Trophoblast cell (in vitro differentiated cells and primary cell): ENCODE results near the gene PIK3R3.

Experiments
- DNase-seq, 2 donors: peaks; one replicate each; pipeline ENCODE4 v3.0.0-alpha.2; 2016
- H2AFZ ChIP-seq: 2 replicates; pipeline ENCODE4 v1.6.1; 2013; ENCODE audit warnings: low read length, moderate library complexity, mild to moderate bottlenecking; ENCODE audit not compliant: insufficient read depth, poor library complexity
- H2AK5ac ChIP-seq: 2 replicates; pipeline ENCODE4 v1.6.1; 2013; ENCODE audit warnings: mild to moderate bottlenecking, low read length
- H2BK120ac ChIP-seq: 2 replicates; pipeline ENCODE4 v1.6.1; 2013; ENCODE audit warnings: low read length, mild to moderate bottlenecking, moderate library complexity; ENCODE audit not compliant: insufficient read depth, poor library complexity
- H2BK12ac ChIP-seq: 2 replicates; pipeline ENCODE4 v1.6.1; 2013; ENCODE audit warnings: mild to moderate bottlenecking, low read length, moderate library complexity
- H2BK5ac ChIP-seq: 2 replicates; pipeline ENCODE4 v1.6.1; 2013; ENCODE audit warnings: low read length, low read depth, moderate library complexity, mild to moderate bottlenecking; ENCODE audit not compliant: poor library complexity
- H3K14ac ChIP-seq: 2 replicates; pipeline ENCODE4 v1.6.1; 2013; ENCODE audit warnings: mild to moderate bottlenecking, low read length
- H3K18ac ChIP-seq: 2 replicates; pipeline ENCODE4 v1.6.1; 2013; ENCODE audit warnings: mild to moderate bottlenecking, low read length
- H3K23ac ChIP-seq: 2 replicates; pipeline ENCODE4 v1.6.1; 2013; ENCODE audit warnings: low read length
- H3K27ac ChIP-seq: 2 replicates; pipeline ENCODE4 v1.5.1; 2013; ENCODE audit warnings: low read depth, mild to moderate bottlenecking, inconsistent platforms, low read length, moderate library complexity
- H3K27me3 ChIP-seq: 2 replicates; pipeline ENCODE4 v1.6.1; 2013; ENCODE audit warnings: inconsistent platforms, mild to moderate bottlenecking, low read length, moderate library complexity; ENCODE audit not compliant: insufficient read depth
- H3K36me3 ChIP-seq, 2 experiments: 1 replicate in 1 of 2; 2 replicates in 1 of 2; pipeline ENCODE4 v1.6.1; 2013; ENCODE audit warnings: low read length in 2 of 2, mild to moderate bottlenecking in 2 of 2, moderate library complexity in 1 of 2; ENCODE audit not compliant: insufficient read depth in 2 of 2, control insufficient read depth in 1 of 2
- H3K4ac ChIP-seq: 2 replicates; pipeline ENCODE4 v1.6.1; 2013; ENCODE audit warnings: low read depth, mild to moderate bottlenecking, low read length, moderate library complexity
- H3K4me1 ChIP-seq, 2 experiments: 1 replicate in 1 of 2; 2 replicates in 1 of 2; pipeline ENCODE4 v1.6.1; 2013; ENCODE audit warnings: low read length in 2 of 2, mild to moderate bottlenecking in 2 of 2, moderate library complexity in 1 of 2; ENCODE audit not compliant: insufficient read depth in 2 of 2, control insufficient read depth in 1 of 2
- H3K4me2 ChIP-seq: 2 replicates; pipeline ENCODE4 v1.6.1; 2013; ENCODE audit warnings: inconsistent platforms, mild to moderate bottlenecking, low read length, moderate library complexity
- H3K4me3 ChIP-seq: 2 replicates; pipeline ENCODE4 v1.5.1; 2013; ENCODE audit warnings: mild to moderate bottlenecking, low read depth, low read length, inconsistent platforms
- H3K79me1 ChIP-seq: one replicate; pipeline ENCODE4 v1.6.1; 2013; ENCODE audit warnings: low read length
- H3K79me2 ChIP-seq: 2 replicates; pipeline ENCODE4 v1.6.1; 2013; ENCODE audit warnings: low read length, mild to moderate bottlenecking; ENCODE audit not compliant: control insufficient read depth, insufficient read depth, poor library complexity
- H3K9ac ChIP-seq: 2 replicates; pipeline ENCODE4 v1.6.1; 2013; ENCODE audit warnings: mild to moderate bottlenecking, low read length
- H3K9me3 ChIP-seq: 2 replicates; pipeline ENCODE4 v1.6.1; 2013; ENCODE audit warnings: low read depth, mild to moderate bottlenecking, control low read depth, inconsistent platforms, low read length; ENCODE audit not compliant: insufficient read depth
- H4K12ac ChIP-seq: 2 replicates; pipeline ENCODE4 v1.6.1; 2013; ENCODE audit warnings: low read depth, mild to moderate bottlenecking, low read length, moderate library complexity
- H4K8ac ChIP-seq: 2 replicates; pipeline ENCODE4 v1.6.1; 2013; ENCODE audit warnings: low read depth, mild to moderate bottlenecking, low read length, moderate library complexity
- H4K91ac ChIP-seq: one replicate; pipeline ENCODE4 v1.6.1; 2013; ENCODE audit warnings: low read depth, mild to moderate bottlenecking, low read length, moderate library complexity
- WGBS: extraction: QIAGEN DNeasy Blood & Tissue Kit; methylation state at CpG from one replicate; pipeline ENCODE4 v1.1.7; 2013; ENCODE audit warnings: missing lambda C conversion rate; ENCODE audit not compliant: insufficient read length, insufficient coverage; ENCODE audit errors: extremely low coverage; 5-methylcytosine and 5-hydroxymethylcytosine counted together

Gene PIK3R3

DNA sequence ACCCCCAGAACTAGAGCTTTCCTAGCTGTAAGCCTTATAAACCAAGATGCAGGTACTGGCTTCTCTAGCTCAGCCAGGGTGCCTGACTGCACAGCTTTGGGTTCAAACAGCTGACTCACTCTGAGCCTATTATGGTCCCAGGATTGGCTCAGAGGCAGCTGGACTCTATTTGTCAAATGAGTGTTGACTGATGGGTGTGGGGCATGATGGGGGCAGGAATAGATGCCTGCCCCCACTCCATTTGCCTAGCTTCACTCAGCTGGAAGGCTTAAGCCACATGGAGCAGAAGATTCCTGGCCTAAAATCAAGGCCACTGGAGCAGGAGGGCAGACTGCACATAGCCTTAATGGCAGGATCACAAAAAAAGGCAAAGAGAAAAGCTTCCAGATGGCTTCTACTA is 90.5 kb downstream of the PIK3R3 start:
- H3K79me2 ChIP-seq: no peaks in the 10 kb centered on the region
- no peak overlapping the region for H3K9ac ChIP-seq
- H3K4me2 ChIP-seq: no peak overlapping the region
- no peak overlapping the region for H2BK12ac ChIP-seq
- H4K12ac ChIP-seq: no peak overlapping the region
- no peaks in the 10 kb centered on the region for H3K27me3 ChIP-seq
- no peaks in the 10 kb centered on the region for H3K9me3 ChIP-seq
- H2BK5ac ChIP-seq: no peak overlapping the region
- H3K79me1 ChIP-seq: no peaks in the 10 kb centered on the region
- H3K18ac ChIP-seq: no peak overlapping the region
- H4K8ac ChIP-seq: no peak overlapping the region
- H2AK5ac ChIP-seq: no peak overlapping the region
- H3K4ac ChIP-seq: no peak overlapping the region
- no peak overlapping the region for H2BK120ac ChIP-seq
- H3K4me1 ChIP-seq: no peaks in the 10 kb centered on the region
- peaks cover 4 to 8% of the 10 kb centered on the region in 2 experiments for H3K36me3 ChIP-seq
- H3K27ac ChIP-seq: no peak overlapping the region
- no peak overlapping the region for H3K23ac ChIP-seq
- DNase-seq: no peak
- H2AFZ ChIP-seq: no peak overlapping the region
- H3K14ac ChIP-seq: no peak overlapping the region
- no peak overlapping the region for H4K91ac ChIP-seq
- H3K4me3 ChIP-seq: no peak overlapping the region

- no CpG with 5 or more reads among the region's 2 CpGs for WGBS
- H3K4me1 ChIP-seq: no peaks in the 10 kb centered on the region
- H4K12ac ChIP-seq: no peak overlapping the region
- no peak overlapping the region for H3K4me2 ChIP-seq
- H3K36me3 ChIP-seq: peaks cover 4 to 8% of the 10 kb centered on the region in 2 experiments
- no peak overlapping the region for H4K91ac ChIP-seq
- H3K27me3 ChIP-seq: no peaks in the 10 kb centered on the region
- no peak for DNase-seq
- H2BK5ac ChIP-seq: no peak overlapping the region
- no peak overlapping the region for H3K14ac ChIP-seq
- H2BK120ac ChIP-seq: no peak overlapping the region
- no peak overlapping the region for H4K8ac ChIP-seq
- no peak overlapping the region for H3K23ac ChIP-seq
- no peaks in the 10 kb centered on the region for H3K79me2 ChIP-seq
- no peak overlapping the region for H2BK12ac ChIP-seq
- H3K4me3 ChIP-seq: no peak overlapping the region
- H3K9me3 ChIP-seq: no peaks in the 10 kb centered on the region
- H2AFZ ChIP-seq: no peak overlapping the region
- H3K9ac ChIP-seq: no peak overlapping the region
- H3K18ac ChIP-seq: no peak overlapping the region
- no peak overlapping the region for H3K27ac ChIP-seq
- no peaks in the 10 kb centered on the region for H3K79me1 ChIP-seq
- no peak overlapping the region for H3K4ac ChIP-seq
- no peak overlapping the region for H2AK5ac ChIP-seq
Observed at GRCh38 chr1:46041551-46041950, 90.9 kb downstream of the PIK3R3 start.

DNA sequence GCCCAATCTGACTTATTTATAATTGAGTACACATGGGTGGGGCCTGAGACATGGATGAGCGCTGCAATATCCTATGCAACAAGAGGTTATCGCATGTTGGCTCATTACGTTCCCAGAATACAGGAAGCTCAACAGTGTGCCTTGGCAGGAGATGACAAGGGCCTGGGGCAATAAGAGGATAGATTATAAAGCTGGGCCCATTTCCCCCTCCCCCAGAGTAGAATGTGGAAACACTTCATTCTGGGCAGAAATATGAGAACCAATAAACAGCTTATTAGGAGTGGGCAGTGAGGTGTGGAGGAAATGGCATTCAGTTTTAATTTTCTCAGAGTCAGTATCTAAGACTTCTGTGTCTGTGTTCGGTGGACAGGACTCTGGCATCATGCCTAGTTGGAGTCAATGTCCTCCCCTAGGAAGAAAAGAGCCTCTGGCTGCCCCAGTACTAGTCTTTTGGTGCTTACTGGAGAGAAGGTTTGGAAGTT is 92.8 kb downstream of the PIK3R3 start:
- Histone ChIP-seq H3K79me2 (no peaks in the 10 kb centered on the region), H3K9ac (no peak overlapping the region), H3K9me3 (no peaks in the 10 kb centered on the region), H2AK5ac (no peak overlapping the region), H4K8ac (no peak overlapping the region), H3K4me3 (no peak overlapping the region), H2AFZ (no peak overlapping the region), H4K91ac (no peak overlapping the region), H3K79me1 (no peaks in the 10 kb centered on the region), H3K27me3 (no peaks in the 10 kb centered on the region), H2BK120ac (no peak overlapping the region), H2BK5ac (no peak overlapping the region), H3K4me1 (no peaks in the 10 kb centered on the region), H3K23ac (no peak overlapping the region), H3K14ac (no peak overlapping the region), H3K4me2 (no peak overlapping the region), H2BK12ac (no peak overlapping the region), H3K27ac (no peak overlapping the region), H4K12ac (no peak overlapping the region), H3K4ac (no peak overlapping the region), H3K36me3 (peaks cover 14 to 15% of the 10 kb centered on the region in 2 experiments), H3K18ac (no peak overlapping the region)
- WGBS: no CpG with 5 or more reads among the region's 4 CpGs
- no peak for DNase-seq

- H2AK5ac ChIP-seq: no peak overlapping the region
- DNase-seq: peak; percentile 77 to 95
- H4K8ac ChIP-seq: no peak overlapping the region
- no peak overlapping the region for H3K14ac ChIP-seq
- H3K23ac ChIP-seq: no peak overlapping the region
- no peaks in the 10 kb centered on the region for H3K79me1 ChIP-seq
- H3K9ac ChIP-seq: no peak overlapping the region
- WGBS: no CpG with 5 or more reads among the region's 11 CpGs
- no peak overlapping the region for H2AFZ ChIP-seq
- H4K91ac ChIP-seq: no peak overlapping the region
- H2BK5ac ChIP-seq: no peak overlapping the region
- no peak overlapping the region for H4K12ac ChIP-seq
- no peak overlapping the region for H2BK120ac ChIP-seq
- no peak overlapping the region for H2BK12ac ChIP-seq
- H3K27ac ChIP-seq: no peak overlapping the region
- H3K79me2 ChIP-seq: no peaks in the 10 kb centered on the region
- H3K9me3 ChIP-seq: no peaks in the 10 kb centered on the region
- H3K18ac ChIP-seq: no peak overlapping the region
- peaks cover 26 to 30% of the 10 kb centered on the region in 2 experiments for H3K36me3 ChIP-seq
- H3K4me2 ChIP-seq: no peak overlapping the region
- no peaks in the 10 kb centered on the region for H3K4me1 ChIP-seq
- H3K27me3 ChIP-seq: no peaks in the 10 kb centered on the region
- no peak overlapping the region for H3K4ac ChIP-seq
- no peak overlapping the region for H3K4me3 ChIP-seq
Observed at GRCh38 chr1:46036894-46037839, 95.3 kb downstream of the PIK3R3 start.
